Erythroblast (primary cell): Measurements from ENCODE around the gene CEL.

Experiments
- DNase-seq, 2 experiments: peaks; one replicate each; lab custom pipeline; 2025; lab: John Stamatoyannopoulos, UW
- GATA1 ChIP-seq: IDR thresholded peaks from 2 replicates; pipeline ENCODE4 v1.6.1; 2011; ENCODE audit warnings: low read depth, mild to moderate bottlenecking, control low read depth, low read length, moderate library complexity
- POLR2A ChIP-seq: IDR thresholded peaks from 2 replicates; pipeline ENCODE4 v1.6.1; 2011; ENCODE audit warnings: mild to moderate bottlenecking, low read length

CEL gene

GRCh38 chr9:133113949-133114885 lies 52.4 kb downstream of the CEL start:
- TF ChIP-seq GATA1 (no peak), POLR2A (no peak)
- DNase-seq, result peak in 1 of 2 experiments; percentile 42

GRCh38 chr9:133114886-133115603 lies 53.3 kb downstream of the CEL start:
- no peak for DNase-seq
- TF ChIP-seq GATA1, result no peak
- no peak for TF ChIP-seq POLR2A

DNA sequence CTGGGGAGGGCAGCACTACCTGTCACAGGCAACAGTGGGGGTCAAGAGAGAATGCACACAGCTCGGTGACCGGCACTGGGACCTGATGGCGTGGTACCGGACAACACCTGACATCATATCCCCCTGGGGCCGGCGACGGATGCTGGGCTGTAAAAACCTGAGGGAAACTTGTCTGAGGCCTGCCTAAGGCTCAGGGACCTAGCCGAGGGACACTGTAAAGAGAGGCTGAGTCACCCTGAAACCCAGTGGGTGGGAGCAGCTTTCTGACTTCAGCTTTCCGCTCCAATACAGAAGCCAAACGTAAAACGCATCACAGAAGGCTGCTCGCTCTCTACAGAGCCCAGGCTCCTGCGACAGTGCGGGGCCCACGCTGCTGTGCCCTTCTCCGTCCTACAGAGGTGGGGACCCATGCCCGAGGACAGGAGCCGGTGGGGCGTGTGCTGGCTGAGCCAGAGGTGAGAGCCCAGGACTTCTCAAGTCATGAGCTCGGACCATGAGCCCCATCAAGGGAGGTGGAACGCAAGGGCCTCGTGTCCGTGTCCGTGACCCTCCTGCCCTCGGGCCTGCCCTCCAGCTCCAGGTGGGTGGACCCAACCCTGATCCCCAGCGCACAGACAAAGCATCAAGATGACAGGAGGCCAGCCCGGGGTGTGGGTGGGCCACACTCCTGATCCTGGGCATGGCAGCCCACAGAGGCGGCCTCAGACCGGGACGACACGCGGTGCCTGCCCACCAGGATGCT lies 54.0 kb downstream of the CEL start:
- peak in 1 of 2 experiments; percentile 29 for DNase-seq
- TF ChIP-seq GATA1 (no peak), POLR2A (no peak)

DNA sequence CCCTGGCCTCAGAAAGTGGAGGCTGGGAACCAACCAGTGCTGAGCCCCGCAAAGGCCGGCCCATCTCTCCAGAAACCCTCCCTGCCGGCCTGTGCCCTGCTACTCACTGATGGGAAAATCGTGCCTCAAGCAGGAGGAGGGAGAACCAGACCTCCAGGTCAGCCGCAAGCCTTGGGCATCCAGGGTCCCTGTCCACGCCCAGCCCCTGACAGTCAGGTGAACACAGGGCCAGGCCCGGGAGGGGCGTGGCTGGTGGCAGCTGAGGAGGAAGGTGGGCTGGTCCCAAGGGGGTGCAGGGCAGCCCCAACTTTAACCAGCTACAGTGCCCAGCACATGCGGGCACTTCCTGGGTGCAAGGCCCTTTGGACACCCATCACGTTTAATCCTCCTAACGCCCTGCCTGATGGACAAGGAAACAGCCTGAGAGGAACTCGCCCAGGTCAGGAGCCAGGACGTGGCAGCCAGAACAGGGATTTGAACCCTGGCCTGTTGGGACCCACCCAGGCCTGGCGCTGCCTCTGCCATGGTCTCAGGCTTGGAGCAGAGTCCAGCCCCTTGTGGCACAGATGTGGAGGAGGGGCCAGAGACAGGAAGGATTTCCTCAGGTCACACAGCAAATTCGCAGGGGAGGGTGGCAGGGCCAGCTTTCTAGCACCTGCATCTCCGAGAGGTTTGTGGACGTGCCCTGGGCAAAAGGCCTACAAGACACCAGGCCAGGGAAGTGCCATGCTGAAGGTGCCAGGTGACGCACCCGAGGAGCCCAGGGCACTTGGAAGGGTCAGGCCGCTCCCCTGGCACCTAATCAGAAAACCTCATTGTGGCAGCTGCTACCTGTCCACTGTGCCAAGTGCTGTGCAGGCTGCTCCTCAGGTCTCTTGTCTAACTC lies 54.8 kb downstream of the CEL start:
- no peak for TF ChIP-seq GATA1
- TF ChIP-seq POLR2A, result no peak
- no peak for DNase-seq

GRCh38 chr9:133117271-133118178 lies 55.7 kb downstream of the CEL start:
- TF ChIP-seq GATA1 (no peak), POLR2A (no peak)
- no peak for DNase-seq

- DNase-seq, result no peak
- TF ChIP-seq POLR2A (no peak), GATA1 (no peak)
Observed at GRCh38 chr9:133118179-133118520, 56.4 kb downstream of the CEL start.

GRCh38 chr9:133118568-133118967 lies 56.8 kb downstream of the CEL start:
- TF ChIP-seq POLR2A, result no peak
- no peak for TF ChIP-seq GATA1
- DNase-seq, result no peak

- no peak for DNase-seq
- no peak for TF ChIP-seq GATA1
- no peak for TF ChIP-seq POLR2A
Observed at GRCh38 chr9:133119103-133119845, 57.5 kb downstream of the CEL start.

GRCh38 chr9:133119846-133120500 lies 58.2 kb downstream of the CEL start:
- no peak for TF ChIP-seq POLR2A
- no peak for TF ChIP-seq GATA1
- no peak for DNase-seq

DNA sequence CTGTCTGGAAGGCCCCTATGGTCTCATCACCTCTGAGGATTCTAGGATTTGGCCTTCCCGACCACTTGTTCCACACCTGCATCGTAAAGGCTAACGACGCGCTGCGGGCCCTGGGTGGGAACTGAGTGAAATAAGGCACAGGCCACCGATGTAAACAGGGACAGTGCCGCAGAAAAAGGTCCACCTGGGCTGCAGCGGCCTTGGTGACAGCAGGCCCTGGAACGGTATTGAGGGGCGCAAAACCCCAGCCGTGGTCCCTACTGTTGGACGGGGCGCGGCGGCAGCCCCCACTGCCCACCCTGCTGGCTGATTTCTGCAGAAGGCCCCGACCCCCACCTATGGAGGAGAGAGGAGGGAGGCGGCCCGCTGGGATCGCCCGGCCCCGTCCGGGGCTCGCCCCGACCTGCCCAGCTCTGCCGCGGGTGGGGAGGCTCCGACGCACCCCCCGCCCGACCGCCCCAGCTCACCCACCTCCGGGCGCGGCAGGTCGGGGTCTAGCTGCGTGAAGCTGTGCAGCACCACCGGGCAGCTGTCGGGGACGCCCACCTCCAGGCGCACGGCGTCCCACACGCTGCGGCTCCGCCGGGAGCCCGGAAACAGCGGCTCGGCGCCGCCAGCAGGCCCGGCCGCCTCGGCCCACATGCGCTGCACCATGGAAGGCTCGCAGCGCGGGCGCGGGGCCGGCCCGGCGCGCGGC lies 58.9 kb downstream of the CEL start:
- TF ChIP-seq GATA1 (no peak), POLR2A (peak; percentile 21)
- peak in 1 of 2 experiments; percentile 51 for DNase-seq
